H9 (cell line): Measurements from ENCODE around the gene NXPH3. TPM values are rescaled to one million over a fixed set of nuclear protein-coding genes. Genes with fewer than 3 reads are reported as not detected.

Experiments used
- DNase-seq: peaks from one replicate; pipeline ENCODE4 v3.0.0-alpha.2; 2017
- H2AFZ ChIP-seq: one replicate; pipeline ENCODE4 v1.6.1; 2013; ENCODE audit warnings: mild to moderate bottlenecking, low read length, control low read depth, moderate library complexity
- H2AK5ac ChIP-seq: 2 replicates; pipeline ENCODE4 v1.6.1; 2013; ENCODE audit warnings: low read length, control low read depth, mixed read lengths; ENCODE audit not compliant: insufficient read length
- H2BK120ac ChIP-seq: one replicate; pipeline ENCODE4 v1.6.1; 2013; ENCODE audit warnings: low read depth, mild to moderate bottlenecking, low read length, control low read depth, inconsistent platforms; ENCODE audit not compliant: poor library complexity, severe bottlenecking
- H2BK12ac ChIP-seq: 2 replicates; pipeline ENCODE4 v1.6.1; 2013; ENCODE audit warnings: low read length, control low read depth, mixed read lengths, low read depth; ENCODE audit not compliant: insufficient read length
- H2BK15ac ChIP-seq: 2 replicates; pipeline ENCODE4 v1.6.1; 2013; ENCODE audit warnings: low read depth, low read length, control low read depth
- H2BK20ac ChIP-seq: one replicate; pipeline ENCODE4 v1.6.1; 2013; ENCODE audit warnings: low read depth, mild to moderate bottlenecking, low read length, control low read depth, inconsistent platforms; ENCODE audit not compliant: poor library complexity, severe bottlenecking
- H2BK5ac ChIP-seq: 2 replicates; pipeline ENCODE4 v1.6.1; 2013; ENCODE audit warnings: low read length, control low read depth, mixed read lengths; ENCODE audit not compliant: insufficient read length
- H3K14ac ChIP-seq: 2 replicates; pipeline ENCODE4 v1.6.1; 2013; ENCODE audit warnings: low read length, control low read depth; ENCODE audit not compliant: insufficient read depth
- H3K18ac ChIP-seq: 2 replicates; pipeline ENCODE4 v1.6.1; 2013; ENCODE audit warnings: low read depth, mild to moderate bottlenecking, mixed read lengths, low read length, control low read depth; ENCODE audit not compliant: insufficient read length
- H3K23ac ChIP-seq: 2 replicates; pipeline ENCODE4 v1.6.1; 2013; ENCODE audit warnings: low read length, control low read depth, mixed read lengths, low read depth; ENCODE audit not compliant: insufficient read length
- H3K23me2 ChIP-seq: 2 replicates; pipeline ENCODE4 v1.6.1; 2013; ENCODE audit warnings: low read depth, mild to moderate bottlenecking, mixed read lengths, low read length, control low read depth; ENCODE audit not compliant: insufficient read length, poor library complexity, severe bottlenecking
- H3K27ac ChIP-seq: 2 replicates; pipeline ENCODE4 v1.5.1; 2013; ENCODE audit warnings: low read length, control low read depth, mixed read lengths, low read depth; ENCODE audit not compliant: insufficient read length
- H3K27me3 ChIP-seq: 2 replicates; pipeline ENCODE4 v1.6.1; 2013; ENCODE audit warnings: low read length, control low read depth, inconsistent platforms; ENCODE audit not compliant: insufficient read depth
- H3K4ac ChIP-seq: 2 replicates; pipeline ENCODE4 v1.6.1; 2013; ENCODE audit warnings: low read depth, mild to moderate bottlenecking, control low read depth, inconsistent platforms, low read length, moderate library complexity
- H3K4me1 ChIP-seq: 2 replicates; pipeline ENCODE4 v1.6.1; 2013; ENCODE audit warnings: low read length, control low read depth, inconsistent platforms; ENCODE audit not compliant: insufficient read depth
- H3K4me2 ChIP-seq: 2 replicates; pipeline ENCODE4 v1.6.1; 2013; ENCODE audit warnings: low read length, control low read depth, mixed read lengths; ENCODE audit not compliant: insufficient read length, insufficient read depth
- H3K56ac ChIP-seq: 2 replicates; pipeline ENCODE4 v1.6.1; 2013; ENCODE audit warnings: low read depth, mild to moderate bottlenecking, mixed read lengths, low read length, control low read depth; ENCODE audit not compliant: insufficient read length
- H3K79me1 ChIP-seq: 2 replicates; pipeline ENCODE4 v1.6.1; 2013; ENCODE audit warnings: low read depth, mild to moderate bottlenecking, moderate library complexity, low read length, control low read depth, inconsistent platforms; ENCODE audit not compliant: insufficient read depth, poor library complexity, severe bottlenecking
- H3K79me2 ChIP-seq: 2 replicates; pipeline ENCODE4 v1.6.1; 2013; ENCODE audit warnings: low read length, control low read depth, inconsistent platforms; ENCODE audit not compliant: insufficient read depth
- H3K9ac ChIP-seq: 2 replicates; pipeline ENCODE4 v1.6.1; 2013; ENCODE audit warnings: low read length, control low read depth, mixed read lengths; ENCODE audit not compliant: insufficient read length; ENCODE audit errors: extremely low read depth
- H3K9me3 ChIP-seq: one replicate; pipeline ENCODE4 v1.6.1; 2013; ENCODE audit warnings: low read depth, low read length, inconsistent platforms; ENCODE audit not compliant: control insufficient read depth
- H3T11ph ChIP-seq: one replicate; pipeline ENCODE4 v1.6.1; 2013; ENCODE audit warnings: mild to moderate bottlenecking, low read length, control low read depth, inconsistent platforms
- H4K20me1 ChIP-seq: one replicate; pipeline ENCODE4 v1.6.1; 2013; ENCODE audit not compliant: control insufficient read depth, insufficient read length, insufficient read depth
- H4K5ac ChIP-seq: 2 replicates; pipeline ENCODE4 v1.6.1; 2013; ENCODE audit warnings: low read depth, mild to moderate bottlenecking, mixed read lengths, low read length, control low read depth; ENCODE audit not compliant: insufficient read length
- H4K8ac ChIP-seq: replicated peaks from 2 replicates; pipeline ENCODE4 v1.6.1; 2013; ENCODE audit warnings: low read length, control low read depth, mixed read lengths, low read depth; ENCODE audit not compliant: insufficient read length
- H4K91ac ChIP-seq: 2 replicates; pipeline ENCODE4 v1.6.1; 2013; ENCODE audit warnings: low read depth, mild to moderate bottlenecking, moderate library complexity, mixed read lengths, low read length, control low read depth; ENCODE audit not compliant: insufficient read length
- H3K27ac Mint-ChIP-seq, 3 experiments: 2 replicates in 2 of 3; 3 replicates in 1 of 3; pipeline ENCODE4 v1.8.0; 2020 to 2021; ENCODE audit warnings: mixed read lengths in 3 of 3, mild to moderate bottlenecking in 1 of 3, moderate library complexity in 1 of 3
- H3K27me3 Mint-ChIP-seq: 2 replicates; pipeline ENCODE4 v1.8.0; 2021; ENCODE audit warnings: low read depth, mild to moderate bottlenecking, moderate library complexity, mixed read lengths
- H3K36me3 Mint-ChIP-seq, 3 experiments: 2 replicates in 2 of 3; 3 replicates in 1 of 3; pipeline ENCODE4 v1.8.0; 2020 to 2021; ENCODE audit warnings: low read depth in 3 of 3, mixed read lengths in 3 of 3; ENCODE audit not compliant: insufficient read depth in 1 of 3
- H3K4me1 Mint-ChIP-seq, 2 experiments: 2 replicates each; pipeline ENCODE4 v1.8.0; 2020; ENCODE audit warnings: mixed read lengths in 2 of 2
- H3K4me3 Mint-ChIP-seq, 2 experiments: 2 replicates in 1 of 2; 3 replicates in 1 of 2; pipeline ENCODE4 v1.8.0; 2020 to 2021; ENCODE audit warnings: mild to moderate bottlenecking in 2 of 2, mixed read lengths in 2 of 2, moderate library complexity in 1 of 2
- H3K9me3 Mint-ChIP-seq, 2 experiments: 2 replicates in 1 of 2; 3 replicates in 1 of 2; pipeline ENCODE4 v1.8.0; 2020; ENCODE audit warnings: mild to moderate bottlenecking in 2 of 2, mixed read lengths in 2 of 2, moderate library complexity in 1 of 2
- WGBS: extraction: QIAGEN DNeasy Blood & Tissue Kit; methylation state at CpG from one replicate; pipeline ENCODE4 v1.1.7; 2013; ENCODE audit warnings: missing lambda C conversion rate, low lambda C conversion rate, mixed read lengths; ENCODE audit not compliant: insufficient read length; ENCODE audit errors: extremely low coverage; 5-methylcytosine and 5-hydroxymethylcytosine counted together
- total RNA-seq: library from RNA; stranded (reverse); gene quantifications from 2 replicates; pipeline ENCODE4 v1.2.1, GENCODE V29; 2021
- TF ChIP-seq, protein P1 (sequence below): fragments of 200-600 bp; sonication (generic); conservative IDR thresholded peaks from 3 replicates; pipeline ENCODE4 v1.8.0; 2021; ENCODE audit warnings: antibody characterized with exemption, mild to moderate bottlenecking

Gene NXPH3
- total RNA-seq, 1 experiment from 2014 or later, result 1.3 TPM

DNA sequence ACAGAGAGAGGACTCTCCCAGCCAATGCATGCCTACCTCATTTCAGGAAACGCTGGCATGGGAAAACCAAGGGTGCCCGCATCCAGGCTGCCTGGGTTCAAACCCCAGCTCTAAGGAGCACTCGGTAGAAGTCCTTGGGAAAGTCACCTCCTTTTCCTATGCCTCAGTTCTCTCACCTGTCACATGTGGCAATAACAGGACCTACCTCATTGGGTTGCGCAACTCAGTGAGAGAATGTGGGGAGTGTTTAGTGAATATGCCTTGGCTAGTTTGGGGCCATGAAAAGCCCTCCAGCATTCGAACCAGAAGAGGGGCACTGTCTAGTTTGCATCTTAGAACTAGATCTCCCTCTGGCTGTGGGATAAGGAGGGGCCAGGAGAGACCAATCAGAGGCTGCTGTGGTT lies 9.0 kb upstream of the NXPH3 start:
- Histone ChIP-seq H3K27me3 (no peaks in the 10 kb centered on the region; the same call in 1 of the 2 replicates), H3K27ac (no peak overlapping the region), H3K4me1 (no peaks in the 10 kb centered on the region), H4K20me1 (no peaks in the 10 kb centered on the region), H2BK5ac (no peak overlapping the region), H3K9ac (no peak overlapping the region), H3K4ac (no peak overlapping the region), H2AFZ (no peak overlapping the region), H3K79me1 (no peaks in the 10 kb centered on the region), H2BK15ac (no peak overlapping the region), H3K56ac (no peak overlapping the region), H3K4me2 (no peak overlapping the region), H3K79me2 (no peaks in the 10 kb centered on the region), H2BK12ac (no peak overlapping the region), H3K23ac (no peak overlapping the region), H4K8ac (no peak overlapping the region), H2AK5ac (no peak overlapping the region), H3K23me2 (peaks cover 5% of the 10 kb centered on the region), H2BK120ac (no peak overlapping the region), H3K9me3 (no peaks in the 10 kb centered on the region), H3K14ac (no peak overlapping the region), H4K5ac (no peak overlapping the region), H3K18ac (no peak overlapping the region), H3T11ph (no peak overlapping the region), H2BK20ac (no peak overlapping the region), H4K91ac (no peak overlapping the region)
- WGBS, result no CpG with 5 or more reads among the region's 5 CpGs
- DNase-seq, result no peak
- H3K9me3 Mint-ChIP-seq, result no peaks in the 10 kb centered on the region; a peak in 1 of 5 replicates
- peaks cover 41% of the 10 kb centered on the region for H3K27me3 Mint-ChIP-seq
- TF ChIP-seq, protein P1, sequence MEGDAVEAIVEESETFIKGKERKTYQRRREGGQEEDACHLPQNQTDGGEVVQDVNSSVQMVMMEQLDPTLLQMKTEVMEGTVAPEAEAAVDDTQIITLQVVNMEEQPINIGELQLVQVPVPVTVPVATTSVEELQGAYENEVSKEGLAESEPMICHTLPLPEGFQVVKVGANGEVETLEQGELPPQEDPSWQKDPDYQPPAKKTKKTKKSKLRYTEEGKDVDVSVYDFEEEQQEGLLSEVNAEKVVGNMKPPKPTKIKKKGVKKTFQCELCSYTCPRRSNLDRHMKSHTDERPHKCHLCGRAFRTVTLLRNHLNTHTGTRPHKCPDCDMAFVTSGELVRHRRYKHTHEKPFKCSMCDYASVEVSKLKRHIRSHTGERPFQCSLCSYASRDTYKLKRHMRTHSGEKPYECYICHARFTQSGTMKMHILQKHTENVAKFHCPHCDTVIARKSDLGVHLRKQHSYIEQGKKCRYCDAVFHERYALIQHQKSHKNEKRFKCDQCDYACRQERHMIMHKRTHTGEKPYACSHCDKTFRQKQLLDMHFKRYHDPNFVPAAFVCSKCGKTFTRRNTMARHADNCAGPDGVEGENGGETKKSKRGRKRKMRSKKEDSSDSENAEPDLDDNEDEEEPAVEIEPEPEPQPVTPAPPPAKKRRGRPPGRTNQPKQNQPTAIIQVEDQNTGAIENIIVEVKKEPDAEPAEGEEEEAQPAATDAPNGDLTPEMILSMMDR, result no peak
- H3K4me3 Mint-ChIP-seq, result no peak overlapping the region
- H3K36me3 Mint-ChIP-seq, result no peaks in the 10 kb centered on the region
- peaks cover 9 to 27% of the 10 kb centered on the region in 2 experiments for H3K4me1 Mint-ChIP-seq
- no peak overlapping the region for H3K27ac Mint-ChIP-seq
